HG03439 (cell line): ENCODE results near the gene SNX18.

Source experiments
- ATAC-seq: cut with Tn5 transposase; IDR thresholded peaks from one replicate; pipeline ENCODE4 v1.9.1; 2021; ENCODE audit warnings: mild to moderate bottlenecking, moderate library complexity; ENCODE audit not compliant: unreplicated experiment

SNX18 gene

GRCh38 chr5:54579591-54580295 lies 62.2 kb downstream of the SNX18 start:
- no peak for ATAC-seq

GRCh38 chr5:54580997-54581811 lies 63.6 kb downstream of the SNX18 start:
- ATAC-seq = no peak

- no peak for ATAC-seq
These were observed 64.4 kb downstream of the SNX18 start for GRCh38 chr5:54581831-54582548.

GRCh38 chr5:54586336-54586735 lies 68.8 kb downstream of the SNX18 start:
- no peak for ATAC-seq

GRCh38 chr5:54589786-54590185 lies 72.2 kb downstream of the SNX18 start:
- ATAC-seq = no peak

GRCh38 chr5:54590824-54591223 lies 73.3 kb downstream of the SNX18 start:
- ATAC-seq = no peak

GRCh38 chr5:54593779-54594178 lies 76.2 kb downstream of the SNX18 start:
- ATAC-seq = no peak

- no peak for ATAC-seq
These were observed 76.6 kb downstream of the SNX18 start for GRCh38 chr5:54594181-54594580.

- ATAC-seq = no peak
These were observed 78.2 kb downstream of the SNX18 start for GRCh38 chr5:54595721-54596120.
